GM23338 (cell line): ENCODE data around the gene SSBP2. TPM values are rescaled to one million over a fixed set of nuclear protein-coding genes. Genes with fewer than 3 reads are reported as not detected.

ENCODE experiments used
- ATAC-seq: fragments of 200-7000 bp; cut with Tn5 transposase; 3 replicates; pipeline ENCODE4 v1.9.1; 2020
- DNase-seq: peaks from one replicate; pipeline ENCODE4 v3.0.0-alpha.2; 2015; ENCODE audit warnings: low spot score
- H2AFZ ChIP-seq: fragments of 200-600 bp; sonication (generic); 2 replicates; pipeline ENCODE4 v1.8.0; 2016; ENCODE audit warnings: antibody characterized with exemption, mild to moderate bottlenecking, moderate library complexity
- H3F3A ChIP-seq: fragments of 200-600 bp; sonication (generic); replicated peaks from 2 replicates; pipeline ENCODE4 v1.8.0; 2017; ENCODE audit warnings: antibody characterized with exemption, mixed run types, low read depth
- H3K27ac ChIP-seq: fragments of 200-600 bp; sonication (generic); 2 replicates; pipeline ENCODE4 v1.6.1; 2016; ENCODE audit warnings: low read depth
- H3K27me3 ChIP-seq: fragments of 200-600 bp; sonication (generic); 2 replicates; pipeline ENCODE4 v1.8.0; 2016; ENCODE audit warnings: mild to moderate bottlenecking, mixed run types, moderate library complexity; ENCODE audit not compliant: insufficient read depth
- H3K36me3 ChIP-seq: fragments of 200-600 bp; sonication (generic); 2 replicates; pipeline ENCODE4 v1.8.0; 2016; ENCODE audit warnings: mild to moderate bottlenecking; ENCODE audit not compliant: insufficient read depth
- H3K4me1 ChIP-seq: fragments of 200-600 bp; sonication (generic); 2 replicates; pipeline ENCODE4 v1.8.0; 2016; ENCODE audit warnings: mild to moderate bottlenecking, moderate library complexity; ENCODE audit not compliant: insufficient read depth
- H3K4me2 ChIP-seq: fragments of 200-600 bp; sonication (generic); 2 replicates; pipeline ENCODE4 v1.7.1; 2017; ENCODE audit warnings: mixed run types
- H3K4me3 ChIP-seq: fragments of 200-600 bp; sonication (generic); 2 replicates; pipeline ENCODE4 v1.6.1; 2016; ENCODE audit warnings: mixed run types
- H3K79me2 ChIP-seq: fragments of 200-600 bp; sonication (generic); replicated peaks from 2 replicates; pipeline ENCODE4 v1.8.0; 2017; ENCODE audit warnings: mild to moderate bottlenecking; ENCODE audit not compliant: insufficient read depth
- H3K9me2 ChIP-seq: fragments of 200-600 bp; sonication (generic); 2 replicates; pipeline ENCODE4 v1.8.0; 2017; ENCODE audit not compliant: insufficient read depth
- H4K20me1 ChIP-seq: fragments of 200-600 bp; sonication (generic); replicated peaks from 2 replicates; pipeline ENCODE4 v1.8.0; 2017; ENCODE audit warnings: mild to moderate bottlenecking; ENCODE audit not compliant: insufficient read depth
- H3K27ac Mint-ChIP-seq: 2 replicates; pipeline ENCODE4 v1.8.0; 2020; ENCODE audit warnings: inconsistent platforms, mild to moderate bottlenecking, moderate library complexity, mixed read lengths
- H3K27me3 Mint-ChIP-seq: 3 replicates; pipeline ENCODE4 v1.8.0; 2022; ENCODE audit warnings: low read depth, mild to moderate bottlenecking, moderate library complexity, mixed read lengths, inconsistent platforms; ENCODE audit not compliant: insufficient read depth, poor library complexity
- H3K36me3 Mint-ChIP-seq: 3 replicates; pipeline ENCODE4 v1.8.0; 2021; ENCODE audit warnings: low read depth, mild to moderate bottlenecking, inconsistent platforms, moderate library complexity, mixed read lengths
- H3K4me1 Mint-ChIP-seq: 3 replicates; pipeline ENCODE4 v1.8.0; 2020; ENCODE audit warnings: mild to moderate bottlenecking, inconsistent platforms, mixed read lengths
- H3K4me3 Mint-ChIP-seq: 3 replicates; pipeline ENCODE4 v1.8.0; 2021; ENCODE audit warnings: moderate library complexity, mild to moderate bottlenecking, inconsistent platforms, mixed read lengths
- H3K9me3 Mint-ChIP-seq: 3 replicates; pipeline ENCODE4 v1.8.0; 2020; ENCODE audit warnings: moderate library complexity, mild to moderate bottlenecking, inconsistent platforms, mixed read lengths
- ETS1 ChIP-seq: IDR thresholded peaks from 2 replicates; pipeline ENCODE4 v1.6.1; 2016; ENCODE audit warnings: antibody characterized with exemption
- EZH2 ChIP-seq: fragments of 200-600 bp; sonication (generic); IDR thresholded peaks from one replicate; pipeline ENCODE4 v1.8.0; 2017; ENCODE audit warnings: antibody characterized with exemption, mild to moderate bottlenecking, low read depth; ENCODE audit not compliant: unreplicated experiment
- EZH2phosphoT487 ChIP-seq: fragments of 200-600 bp; sonication (generic); IDR thresholded peaks from one replicate; pipeline ENCODE4 v1.8.1; 2018; ENCODE audit warnings: antibody characterized with exemption; ENCODE audit not compliant: unreplicated experiment
- JUNB ChIP-seq: IDR thresholded peaks from one replicate; pipeline ENCODE4 v1.6.1; 2016; ENCODE audit warnings: antibody characterized with exemption; ENCODE audit not compliant: unreplicated experiment
- NANOG ChIP-seq: IDR thresholded peaks from 2 replicates; pipeline ENCODE4 v1.6.1; 2016; ENCODE audit warnings: antibody characterized with exemption, borderline replicate concordance
- POLR2AphosphoS5 ChIP-seq: IDR thresholded peaks from 2 replicates; pipeline ENCODE4 v1.6.1; 2016; ENCODE audit warnings: antibody characterized with exemption, low read depth
- STAT1 ChIP-seq: IDR thresholded peaks from one replicate; pipeline ENCODE4 v1.6.1; 2016; ENCODE audit warnings: antibody characterized with exemption; ENCODE audit not compliant: unreplicated experiment
- ZNF114 ChIP-seq: fragments of 250-450 bp; sonication (Bioruptor Pico); IDR thresholded peaks from 2 replicates; pipeline ENCODE4 v1.5.0; 2020; ENCODE audit warnings: mild to moderate bottlenecking, moderate library complexity
- ZNF331 ChIP-seq: fragments of 250-450 bp; sonication (Bioruptor Pico); IDR thresholded peaks from 2 replicates; pipeline ENCODE4 v1.5.0; 2020; ENCODE audit warnings: low read depth, mild to moderate bottlenecking, moderate library complexity
- polyA plus RNA-seq: library from polyadenylated mRNA; unstranded; fragments of >200 nt; fragmentation: Nextera tagmentation; extraction: Ambion mirVana; gene quantifications from 2 replicates; pipeline ENCODE4 v1.2.1, GENCODE V29; 2016
- total RNA-seq: library from RNA; depleted of rRNA; stranded (reverse); fragments of >200 nt; shearing (Covaris generic); gene quantifications from 2 replicates; pipeline ENCODE4 v1.2.3, GENCODE V29; 2014
- TF ChIP-seq, protein P1 (sequence below): IDR thresholded peaks from one replicate; pipeline ENCODE4 v1.6.1; 2018; ENCODE audit warnings: antibody characterized with exemption; ENCODE audit not compliant: unreplicated experiment
- TF ChIP-seq, protein P2 (sequence below), 2 experiments: fragments of 200-600 bp in 1 of 2; sonication (generic) in 1 of 2; conservative IDR thresholded peaks; 2 replicates each; pipeline versions ENCODE4 v1.5.1 to v1.6.1; 2016 to 2017; ENCODE audit warnings: antibody characterized with exemption in 2 of 2, low read depth in 2 of 2, mild to moderate bottlenecking in 2 of 2, moderate library complexity in 1 of 2

Gene SSBP2
- total and polyA plus RNA-seq, 2 experiments from 2014 or later: 21.5 to 24.7 TPM

DNA sequence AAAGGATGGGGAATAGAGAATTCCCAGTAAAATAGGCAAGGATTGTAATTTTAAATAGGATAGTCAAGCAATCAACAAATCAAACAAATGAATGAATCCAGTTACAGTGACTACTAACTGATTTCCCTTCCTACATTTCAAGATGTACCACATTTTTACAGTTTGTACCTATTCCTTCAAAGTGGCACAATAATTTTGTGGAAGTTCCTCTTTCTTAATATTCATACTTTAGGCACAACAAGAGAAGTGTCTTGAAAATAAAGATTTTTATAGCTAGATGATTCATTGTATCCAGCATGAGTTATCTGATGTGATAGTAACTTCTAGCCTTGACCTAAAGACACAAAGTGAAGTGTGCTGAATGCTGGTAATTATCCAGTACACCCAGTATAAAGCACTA lies 234.8 kb downstream of the SSBP2 start:
- H3K79me2 ChIP-seq: no peaks in the 10 kb centered on the region
- Mint-ChIP-seq H3K27ac (no peak overlapping the region), H3K36me3 (no peaks in the 10 kb centered on the region), H3K4me1 (peaks cover 2% of the 10 kb centered on the region; the same call in 1 of the 3 replicates), H3K4me3 (no peak overlapping the region), H3K27me3 (no peaks in the 10 kb centered on the region), H3K9me3 (no peaks in the 10 kb centered on the region)
- no peak overlapping the region for H2AFZ ChIP-seq
- no peaks in the 10 kb centered on the region for H4K20me1 ChIP-seq
- H3K9me2 ChIP-seq: no peaks in the 10 kb centered on the region
- H3F3A ChIP-seq: no peaks in the 10 kb centered on the region
- no peaks in the 10 kb centered on the region; the same call in 1 of the 2 replicates for H3K4me1 ChIP-seq
- H3K4me2 ChIP-seq: no peak overlapping the region
- H3K36me3 ChIP-seq: no peaks in the 10 kb centered on the region
- TF ChIP-seq, protein P1, sequence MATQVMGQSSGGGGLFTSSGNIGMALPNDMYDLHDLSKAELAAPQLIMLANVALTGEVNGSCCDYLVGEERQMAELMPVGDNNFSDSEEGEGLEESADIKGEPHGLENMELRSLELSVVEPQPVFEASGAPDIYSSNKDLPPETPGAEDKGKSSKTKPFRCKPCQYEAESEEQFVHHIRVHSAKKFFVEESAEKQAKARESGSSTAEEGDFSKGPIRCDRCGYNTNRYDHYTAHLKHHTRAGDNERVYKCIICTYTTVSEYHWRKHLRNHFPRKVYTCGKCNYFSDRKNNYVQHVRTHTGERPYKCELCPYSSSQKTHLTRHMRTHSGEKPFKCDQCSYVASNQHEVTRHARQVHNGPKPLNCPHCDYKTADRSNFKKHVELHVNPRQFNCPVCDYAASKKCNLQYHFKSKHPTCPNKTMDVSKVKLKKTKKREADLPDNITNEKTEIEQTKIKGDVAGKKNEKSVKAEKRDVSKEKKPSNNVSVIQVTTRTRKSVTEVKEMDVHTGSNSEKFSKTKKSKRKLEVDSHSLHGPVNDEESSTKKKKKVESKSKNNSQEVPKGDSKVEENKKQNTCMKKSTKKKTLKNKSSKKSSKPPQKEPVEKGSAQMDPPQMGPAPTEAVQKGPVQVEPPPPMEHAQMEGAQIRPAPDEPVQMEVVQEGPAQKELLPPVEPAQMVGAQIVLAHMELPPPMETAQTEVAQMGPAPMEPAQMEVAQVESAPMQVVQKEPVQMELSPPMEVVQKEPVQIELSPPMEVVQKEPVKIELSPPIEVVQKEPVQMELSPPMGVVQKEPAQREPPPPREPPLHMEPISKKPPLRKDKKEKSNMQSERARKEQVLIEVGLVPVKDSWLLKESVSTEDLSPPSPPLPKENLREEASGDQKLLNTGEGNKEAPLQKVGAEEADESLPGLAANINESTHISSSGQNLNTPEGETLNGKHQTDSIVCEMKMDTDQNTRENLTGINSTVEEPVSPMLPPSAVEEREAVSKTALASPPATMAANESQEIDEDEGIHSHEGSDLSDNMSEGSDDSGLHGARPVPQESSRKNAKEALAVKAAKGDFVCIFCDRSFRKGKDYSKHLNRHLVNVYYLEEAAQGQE: no peak
- TF ChIP-seq, protein P2, sequence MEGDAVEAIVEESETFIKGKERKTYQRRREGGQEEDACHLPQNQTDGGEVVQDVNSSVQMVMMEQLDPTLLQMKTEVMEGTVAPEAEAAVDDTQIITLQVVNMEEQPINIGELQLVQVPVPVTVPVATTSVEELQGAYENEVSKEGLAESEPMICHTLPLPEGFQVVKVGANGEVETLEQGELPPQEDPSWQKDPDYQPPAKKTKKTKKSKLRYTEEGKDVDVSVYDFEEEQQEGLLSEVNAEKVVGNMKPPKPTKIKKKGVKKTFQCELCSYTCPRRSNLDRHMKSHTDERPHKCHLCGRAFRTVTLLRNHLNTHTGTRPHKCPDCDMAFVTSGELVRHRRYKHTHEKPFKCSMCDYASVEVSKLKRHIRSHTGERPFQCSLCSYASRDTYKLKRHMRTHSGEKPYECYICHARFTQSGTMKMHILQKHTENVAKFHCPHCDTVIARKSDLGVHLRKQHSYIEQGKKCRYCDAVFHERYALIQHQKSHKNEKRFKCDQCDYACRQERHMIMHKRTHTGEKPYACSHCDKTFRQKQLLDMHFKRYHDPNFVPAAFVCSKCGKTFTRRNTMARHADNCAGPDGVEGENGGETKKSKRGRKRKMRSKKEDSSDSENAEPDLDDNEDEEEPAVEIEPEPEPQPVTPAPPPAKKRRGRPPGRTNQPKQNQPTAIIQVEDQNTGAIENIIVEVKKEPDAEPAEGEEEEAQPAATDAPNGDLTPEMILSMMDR (conservative IDR thresholded peaks at IDR 0.05; ENCODE audit: low read depth in 2 of 2): no peak
- TF ChIP-seq EZH2: no peak
- TF ChIP-seq NANOG: no peak
- no peak for TF ChIP-seq ETS1
- no peak for TF ChIP-seq ZNF331
- no peak for TF ChIP-seq POLR2AphosphoS5
- TF ChIP-seq STAT1: no peak
- TF ChIP-seq ZNF114 (CRISPR knock-in tag): no peak
- TF ChIP-seq EZH2phosphoT487: no peak
- no peak for TF ChIP-seq JUNB
- no peaks in the 10 kb centered on the region for H3K27me3 ChIP-seq
- H3K27ac ChIP-seq: no peak overlapping the region
- ATAC-seq: no peak
- H3K4me3 ChIP-seq: no peak overlapping the region
- DNase-seq: no peak
